Right lobe of liver (tissue), 6 donors: ENCODE data around the gene BTBD2. TPM values are rescaled to one million over a fixed set of nuclear protein-coding genes. Genes with fewer than 3 reads are reported as not detected.
A peak's percentile ranks its signal among the peaks of the same experiment; 100 is the strongest.

Experiments
- ATAC-seq, 4 donors: fragments of 200-7000 bp; cut with Tn5 transposase; one replicate each; pipeline ENCODE4 v1.9.1; 2020; ENCODE audit warnings: mild to moderate bottlenecking in 4 of 4, moderate library complexity in 4 of 4
- DNase-seq, 3 donors: peaks; one replicate each; pipeline ENCODE4 v3.0.0-alpha.2; 2020
- H3K27ac ChIP-seq, 3 donors: fragments of 200-600 bp; one replicate each; pipeline ENCODE4 v1.8.0; 2022
- H3K27me3 ChIP-seq, 2 donors: fragments of 200-600 bp; one replicate each; pipeline ENCODE4 v1.8.0; 2022
- H3K36me3 ChIP-seq, 4 donors: fragments of 200-600 bp; sonication (generic) in 1 of 4; one replicate each; pipeline versions ENCODE4 v1.5.1 to v1.8.0; 2017 to 2022; ENCODE audit warnings: control low read depth in 1 of 4
- H3K4me1 ChIP-seq, 4 donors: fragments of 200-600 bp; sonication (generic) in 1 of 4; one replicate each; pipeline versions ENCODE4 v1.5.1 to v1.8.0; 2017 to 2022; ENCODE audit warnings: control low read depth in 1 of 4
- H3K4me3 ChIP-seq, 3 donors: fragments of 200-600 bp; one replicate each; pipeline ENCODE4 v1.8.0; 2022
- H3K9me3 ChIP-seq, 4 donors: fragments of 200-600 bp; sonication (generic) in 1 of 4; one replicate each; pipeline versions ENCODE4 v1.5.1 to v1.8.0; 2017 to 2022; ENCODE audit warnings: control low read depth in 1 of 4
- CTCF ChIP-seq, 4 donors: fragments of 200-600 bp in 3 of 4; fragments of 450-650 bp in 1 of 4; IDR thresholded peaks; one replicate each; pipeline versions ENCODE4 v1.5.1 to v1.8.0; 2016 to 2022; ENCODE audit warnings: antibody characterized with exemption in 4 of 4, mild to moderate bottlenecking in 2 of 4
- POLR2A ChIP-seq: fragments of 450-650 bp; IDR thresholded peaks from one replicate; pipeline ENCODE4 v1.6.1; 2017; ENCODE audit warnings: antibody characterized with exemption, mild to moderate bottlenecking
- WGBS: methylation state at CpG from one replicate; pipeline ENCODE4 v1.1.6; 2018; ENCODE audit warnings: low coverage, low lambda C conversion rate; ENCODE audit not compliant: insufficient coverage; ENCODE audit errors: missing lambda C conversion rate; 5-methylcytosine and 5-hydroxymethylcytosine counted together
- intact Hi-C, 2 donors: fragments of 100-400 bp; cut with DNase I; formaldehyde crosslinking; loops; one replicate each; pipeline versions ENCODE4 v1.11.2 to v1.14.1; 2022
- total RNA-seq, 6 experiments: library from RNA; depleted of rRNA in 2 of 6; stranded (reverse); fragments of >200 nt in 2 of 6; fragmentation: NEBNext Ultra II Directional in 3 of 6; extraction: Animal tissue kit (Norgen Biotek cat#: 25700) in 3 of 6; gene quantifications; one replicate each; pipeline versions ENCODE4 v1.1.0 to v1.2.4, GENCODE V29; 2016 to 2023
- donor health status: DM: no; HTN: yes; CAD: no.
- donor health status: DM: no; HTN: no; CAD: no.
- donor health status: DM: no; HTN: no; CAD: no.
- donor health status: DM: no; HTN: yes; CAD: no.
- donor health status: DM: no; HTN: yes; CAD: no.

Gene BTBD2
- total RNA-seq, 6 experiments from 2014 or later, result 22.2 to 42.6 (median 29.2) TPM

GRCh38 chr19:2041433-2041682 is 25.8 kb upstream of the BTBD2 start:
- Histone ChIP-seq H3K36me3 (peaks cover 0 to 78% (median 26%) of the 10 kb centered on the region in 4 donors), H3K4me1 (peaks cover 0 to 67% (median 29%) of the 10 kb centered on the region in 4 donors)
- WGBS, result no CpG with 5 or more reads among the region's 6 CpGs

GRCh38 chr19:2040647-2041432 is 25.3 kb upstream of the BTBD2 start:
- ATAC-seq (no peak), DNase-seq (peak in 1 of 3 donors; percentile 53)
- no peaks in the 10 kb centered on the region for H3K27me3 ChIP-seq
- peaks cover 0 to 73% (median 24%) of the 10 kb centered on the region in 4 donors for H3K36me3 ChIP-seq
- H3K27ac ChIP-seq, result peak overlapping the region; percentile 83 to 97 (median 93)
- intact Hi-C loops, result no loop called here
- H3K4me3 ChIP-seq, result peak overlapping the region in 1 of 3 donors; percentile 54
- peaks cover 0 to under 1% (median 0%) of the 10 kb centered on the region in 4 donors for H3K9me3 ChIP-seq
- TF ChIP-seq POLR2A (no peak), CTCF (IDR thresholded peaks at IDR 0.05) (no peak)
- WGBS, result 94% methylated on average over 7 of the region's 28 CpGs
- peaks cover 0 to 62% (median 26%) of the 10 kb centered on the region in 4 donors for H3K4me1 ChIP-seq

More at GRCh38 chr19:2041433-2041682, 25.8 kb upstream of the BTBD2 start:
- ATAC-seq (no peak), DNase-seq (no peak)
- TF ChIP-seq POLR2A, result no peak
- TF ChIP-seq CTCF (IDR thresholded peaks at IDR 0.05), result no peak
- H3K27ac ChIP-seq, result peak overlapping the region; percentile 83 to 97 (median 93)
- no peaks in the 10 kb centered on the region for H3K9me3 ChIP-seq
- intact Hi-C loops, result no loop called here
- no peaks in the 10 kb centered on the region for H3K27me3 ChIP-seq
- peak overlapping the region; percentile 14 to 54 (median 45) for H3K4me3 ChIP-seq

GRCh38 chr19:2039959-2040646 is 24.6 kb upstream of the BTBD2 start:
- H3K27ac ChIP-seq, result peak overlapping the region in 2 of 3 donors; percentile 18 to 93
- no peak overlapping the region for H3K4me3 ChIP-seq
- WGBS, result no CpG with 5 or more reads among the region's 20 CpGs
- no peaks in the 10 kb centered on the region for H3K27me3 ChIP-seq
- peaks cover 0 to 66% (median 21%) of the 10 kb centered on the region in 4 donors for H3K36me3 ChIP-seq
- H3K4me1 ChIP-seq, result peaks cover 0 to 54% (median 23%) of the 10 kb centered on the region in 4 donors
- DNase-seq, result peak in 2 of 3 donors; percentile 44 to 57
- TF ChIP-seq CTCF (IDR thresholded peaks at IDR 0.05) (no peak), POLR2A (no peak)
- intact Hi-C loops, result no loop called here
- peaks cover 0 to 6% (median 0%) of the 10 kb centered on the region in 4 donors for H3K9me3 ChIP-seq
- no peak for ATAC-seq

DNA sequence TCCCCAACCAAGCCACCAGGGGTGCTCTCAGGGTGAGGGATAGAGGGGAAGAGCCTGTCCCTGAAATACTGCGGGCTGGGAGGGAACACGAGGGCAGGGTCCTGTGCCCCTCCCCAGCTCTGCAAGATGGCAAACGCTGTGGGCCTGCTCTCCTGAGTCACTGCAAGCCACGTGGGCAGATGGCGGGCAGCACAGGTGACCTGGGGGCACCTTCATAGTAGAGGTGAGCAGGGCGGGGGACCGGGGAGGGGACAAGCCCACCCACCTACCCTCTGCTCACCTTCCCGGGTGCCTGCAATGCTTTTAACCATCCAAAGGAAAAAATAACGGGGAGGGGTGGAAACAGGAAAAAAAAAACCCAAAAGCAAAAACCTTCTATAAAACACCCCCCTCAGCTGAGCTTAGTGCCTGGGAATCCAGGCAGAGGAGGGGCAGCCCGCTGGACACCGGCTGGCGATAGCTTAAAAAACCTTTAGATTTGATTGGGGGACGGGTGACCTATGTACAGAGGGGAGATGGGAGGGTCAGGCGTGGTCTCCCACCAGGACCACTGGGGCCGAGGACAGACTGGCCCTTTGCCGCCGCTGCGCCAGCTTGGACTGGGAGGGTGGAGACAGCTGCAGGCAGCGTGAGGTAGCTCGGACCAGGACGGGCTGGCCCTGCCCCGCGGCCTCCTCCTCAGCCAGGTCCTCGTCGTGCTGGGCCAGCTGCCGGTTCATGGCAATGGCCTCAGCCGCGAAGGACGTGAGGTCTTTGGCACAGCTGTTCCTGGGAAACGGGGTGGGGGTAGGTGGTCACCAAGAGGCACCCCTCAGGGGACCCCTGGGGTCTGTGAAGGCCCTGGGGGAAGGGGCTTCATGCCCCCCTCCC is 23.8 kb upstream of the BTBD2 start:
- TF ChIP-seq POLR2A, result no peak
- TF ChIP-seq CTCF (IDR thresholded peaks at IDR 0.05), result no peak
- DNase-seq, result peak in 1 of 3 donors; percentile 52
- Histone ChIP-seq H3K27me3 (no peaks in the 10 kb centered on the region), H3K27ac (peak overlapping the region in 2 of 3 donors; percentile 18 to 93), H3K4me3 (no peak overlapping the region), H3K9me3 (peaks cover 0 to 6% (median 0%) of the 10 kb centered on the region in 4 donors), H3K4me1 (peaks cover 0 to 47% (median 19%) of the 10 kb centered on the region in 4 donors), H3K36me3 (peaks cover 0 to 58% (median 21%) of the 10 kb centered on the region in 4 donors)
- ATAC-seq, result no peak
- intact Hi-C loops, result no loop called here
- 71% methylated on average over 4 of the region's 30 CpGs for WGBS
